Keratinocyte (primary cell): ENCODE data around the gene BSPH1. TPM values are rescaled to one million over a fixed set of nuclear protein-coding genes. Genes with fewer than 3 reads are reported as not detected.

ENCODE experiments used
- DNase-seq: peaks from one replicate; pipeline ENCODE4 v3.0.0-alpha.2; 2011; ENCODE audit warnings: low read depth, missing footprints, low spot score
- FAIRE-seq: peaks from 2 replicates; lab custom pipeline; 2011; peaks lifted over from hg19 to GRCh38; lab: Jason Lieb, UNC
- H2AFZ ChIP-seq: 2 replicates; pipeline ENCODE4 v1.6.0; 2012; ENCODE audit warnings: low read length, control low read depth, inconsistent platforms; ENCODE audit not compliant: control insufficient read depth
- H3K27ac ChIP-seq: 2 replicates; pipeline ENCODE4 v1.5.1; 2011; ENCODE audit warnings: low read length; ENCODE audit not compliant: control insufficient read depth, insufficient read depth
- H3K27me3 ChIP-seq: 3 replicates; pipeline ENCODE4 v1.6.0; 2011; ENCODE audit warnings: low read length; ENCODE audit not compliant: control insufficient read depth, insufficient read depth; ENCODE audit errors: extremely low read depth
- H3K36me3 ChIP-seq, 2 experiments: 2 replicates in 1 of 2; 3 replicates in 1 of 2; pipeline ENCODE4 v1.5.1; 2011; ENCODE audit warnings: low read length in 2 of 2, mild to moderate bottlenecking in 1 of 2; ENCODE audit not compliant: control insufficient read depth in 2 of 2, insufficient read depth in 2 of 2; ENCODE audit errors: extremely low read depth in 1 of 2
- H3K4me1 ChIP-seq: 3 replicates; pipeline ENCODE4 v1.5.1; 2011; ENCODE audit warnings: low read length; ENCODE audit not compliant: control insufficient read depth, insufficient read depth; ENCODE audit errors: extremely low read depth
- H3K4me2 ChIP-seq: 3 replicates; pipeline ENCODE4 v1.6.0; 2011; ENCODE audit warnings: low read depth, low read length; ENCODE audit not compliant: control insufficient read depth, insufficient read depth; ENCODE audit errors: extremely low read depth
- H3K4me3 ChIP-seq, 3 experiments: fragments of 200-600 bp in 1 of 3; sonication (generic) in 1 of 3; 2 replicates in 2 of 3; 3 replicates in 1 of 3; pipeline ENCODE4 v1.5.1; 2011 to 2016; ENCODE audit warnings: low read length in 3 of 3, mild to moderate bottlenecking in 3 of 3, control low read depth in 2 of 3, inconsistent platforms in 1 of 3, low read depth in 1 of 3, mixed read lengths in 1 of 3, mixed run types in 1 of 3, moderate library complexity in 1 of 3; ENCODE audit not compliant: control insufficient read depth in 2 of 3, insufficient read depth in 2 of 3; ENCODE audit errors: extremely low read depth in 1 of 3
- H3K79me2 ChIP-seq: 2 replicates; pipeline ENCODE4 v1.6.0; 2012; ENCODE audit warnings: low read length; ENCODE audit not compliant: control insufficient read depth, insufficient read depth
- H3K9ac ChIP-seq: 3 replicates; pipeline ENCODE4 v1.6.0; 2011; ENCODE audit warnings: low read length; ENCODE audit not compliant: control insufficient read depth, insufficient read depth; ENCODE audit errors: extremely low read depth
- H3K9me1 ChIP-seq: 3 replicates; pipeline ENCODE4 v1.6.0; 2011; ENCODE audit warnings: low read length; ENCODE audit not compliant: control insufficient read depth, insufficient read depth; ENCODE audit errors: extremely low read depth
- H3K9me3 ChIP-seq: 2 replicates; pipeline ENCODE4 v1.5.1; 2012; ENCODE audit warnings: low read depth, low read length; ENCODE audit not compliant: control insufficient read depth
- H4K20me1 ChIP-seq: 3 replicates; pipeline ENCODE4 v1.6.0; 2011; ENCODE audit warnings: low read length; ENCODE audit not compliant: control insufficient read depth, insufficient read depth; ENCODE audit errors: extremely low read depth
- CTCF ChIP-seq, 3 experiments: IDR thresholded peaks in 1 of 3; conservative IDR thresholded peaks in 1 of 3; optimal IDR thresholded peaks in 1 of 3; 2 replicates in 2 of 3; 3 replicates in 1 of 3; pipeline versions ENCODE3 to v1.5.1; 2011; ENCODE audit warnings: low read length in 3 of 3, mild to moderate bottlenecking in 3 of 3, moderate library complexity in 2 of 3, control low read depth in 1 of 3, inconsistent platforms in 1 of 3; ENCODE audit not compliant: insufficient read depth in 2 of 3; ENCODE audit errors: extremely low read depth in 1 of 3
- EZH2 ChIP-seq: IDR thresholded peaks from one replicate; pipeline ENCODE4 v1.6.1; 2012; ENCODE audit warnings: inconsistent platforms, mild to moderate bottlenecking, low read length, moderate library complexity
- dilution Hi-C: fragments of 300-500 bp; cut with MboI; formaldehyde crosslinking; loops from one replicate; pipeline ENCODE4 v1.7.0; 2020; ENCODE audit warnings: low sequenced_read_pairs; ENCODE audit not compliant: extremely low pct_ligation_motif_present
- polyA minus RNA-seq, 3 experiments: library from RNA; depleted of rRNA, polyadenylated mRNA; stranded (reverse); fragments of >200 nt; gene quantifications; 1 replicate in 1 of 3; 2 replicates in 1 of 3; 3 replicates in 1 of 3; pipeline ENCODE4 v1.2.3, GENCODE V29; 2011
- polyA plus RNA-seq, 5 experiments: library from polyadenylated mRNA; depleted of rRNA in 3 of 5; stranded (reverse) in 3 of 5; stranded (forward) in 1 of 5; unstranded in 1 of 5; fragments of >200 nt; gene quantifications; 1 replicate in 1 of 5; 2 replicates in 3 of 5; 3 replicates in 1 of 5; pipeline versions ENCODE4 v1.2.1 to v1.2.3, GENCODE V29; 2011 to 2012; ENCODE audit warnings: missing spikeins in 2 of 5, low read depth in 1 of 5, low replicate concordance in 1 of 5

BSPH1 gene
- polyA plus RNA-seq (not detected in 3 replicates), polyA minus RNA-seq (not detected in 3 replicates)
- not detected for polyA plus RNA-seq (2011; ENCODE audit: low read depth)
- polyA plus RNA-seq (2011; cell fraction: cytosol; rRNA removed), result not detected in 2 replicates
- not detected in 2 replicates for polyA plus RNA-seq (2011; cell fraction: nucleus; rRNA removed)
- polyA plus RNA-seq (2012; ENCODE audit: low replicate concordance), result not detected in 2 replicates
- not detected for polyA minus RNA-seq (2011; cell fraction: cytosol; rRNA and poly(A)+ RNA removed)
- not detected in 2 replicates for polyA minus RNA-seq (2011; cell fraction: nucleus; rRNA and poly(A)+ RNA removed)

- FAIRE-seq, result no peak
- Histone ChIP-seq H3K36me3 (no peaks in the 10 kb centered on the region), H3K79me2 (no peaks in the 10 kb centered on the region), H3K27me3 (no peaks in the 10 kb centered on the region), H3K9me3 (no peaks in the 10 kb centered on the region), H2AFZ (no peak within 1 kb of the TSS), H3K4me3 (no peak within 1 kb of the TSS), H3K4me1 (no peaks in the 10 kb centered on the region), H3K9ac (no peak within 1 kb of the TSS), H3K9me1 (no peaks in the 10 kb centered on the region), H4K20me1 (no peaks in the 10 kb centered on the region), H3K27ac (no peak within 1 kb of the TSS), H3K4me2 (no peak within 1 kb of the TSS)
- TF ChIP-seq EZH2 (no peak), CTCF (optimal IDR thresholded peaks at IDR 0.05 in 1 of 3, IDR thresholded peaks at IDR 0.05 in 1 of 3, conservative IDR thresholded peaks at IDR 0.05 in 1 of 3; ENCODE audit: extremely low read depth in 1 of 3, insufficient read depth in 2 of 3, low read length in 3 of 3) (no peak)
- no peak for DNase-seq
- dilution Hi-C loops, result no loop called here
Observed at GRCh38 chr19:47992070-47992469, at the start of gene BSPH1. Gene BSPH1, minus strand, starts transcription at chr19:47992170. Its CDS starts 89 bp downstream, at chr19:47992081.

- no peak for DNase-seq
- no peaks in the 10 kb centered on the region for H3K79me2 ChIP-seq
- H3K4me2 ChIP-seq, result no peak overlapping the region
- dilution Hi-C loops, result no loop called here
- no peak overlapping the region for H2AFZ ChIP-seq
- H3K9ac ChIP-seq, result no peak overlapping the region
- H3K27me3 ChIP-seq, result no peaks in the 10 kb centered on the region
- no peak for FAIRE-seq
- H3K9me3 ChIP-seq, result no peaks in the 10 kb centered on the region
- TF ChIP-seq EZH2, result no peak
- no peak for TF ChIP-seq CTCF (optimal IDR thresholded peaks at IDR 0.05 in 1 of 3, IDR thresholded peaks at IDR 0.05 in 1 of 3, conservative IDR thresholded peaks at IDR 0.05 in 1 of 3; ENCODE audit: extremely low read depth in 1 of 3, insufficient read depth in 2 of 3, low read length in 3 of 3)
- H3K9me1 ChIP-seq, result no peaks in the 10 kb centered on the region
- H3K4me3 ChIP-seq, result no peak overlapping the region
- no peaks in the 10 kb centered on the region for H4K20me1 ChIP-seq
- H3K4me1 ChIP-seq, result no peaks in the 10 kb centered on the region
- H3K36me3 ChIP-seq, result no peaks in the 10 kb centered on the region
- no peak overlapping the region for H3K27ac ChIP-seq
Observed at GRCh38 chr19:48036765-48037164, 44.8 kb upstream of the BSPH1 start.
